Neural crest cell (in vitro differentiated cells): Measurements from ENCODE around the gene DPH7. TPM values are rescaled to one million over a fixed set of nuclear protein-coding genes. Genes with fewer than 3 reads are reported as not detected.
"Not testable (repeated sequence)": the region's sequence is repeated elsewhere in the genome, so short reads cannot be mapped to it uniquely, and the experiment has no call there.

Experiments
- DNase-seq: peaks from one replicate; pipeline ENCODE4 v3.0.0; 2021; ENCODE audit warnings: low read depth, mixed read lengths, low spot score
- H3K27ac Mint-ChIP-seq: one replicate; pipeline ENCODE4 v1.8.0; 2021; ENCODE audit warnings: mild to moderate bottlenecking, mixed read lengths; ENCODE audit not compliant: unreplicated experiment
- H3K27me3 Mint-ChIP-seq: 2 replicates; pipeline ENCODE4 v1.8.0; 2021; ENCODE audit warnings: low read depth, mild to moderate bottlenecking, mixed read lengths
- H3K36me3 Mint-ChIP-seq: 2 replicates; pipeline ENCODE4 v1.8.0; 2021; ENCODE audit warnings: low read depth, mild to moderate bottlenecking, mixed read lengths
- H3K4me1 Mint-ChIP-seq: 2 replicates; pipeline ENCODE4 v1.8.0; 2021; ENCODE audit warnings: mixed read lengths
- H3K4me3 Mint-ChIP-seq: one replicate; pipeline ENCODE4 v1.8.0; 2021; ENCODE audit warnings: mild to moderate bottlenecking, mixed read lengths
- H3K9me3 Mint-ChIP-seq: 2 replicates; pipeline ENCODE4 v1.8.0; 2021; ENCODE audit warnings: mixed read lengths
- CTCF ChIP-seq: fragments of 200-600 bp; sonication (generic); conservative IDR thresholded peaks from 2 replicates; pipeline ENCODE4 v1.5.0; 2021; ENCODE audit warnings: antibody characterized with exemption, mild to moderate bottlenecking
- total RNA-seq: library from RNA; stranded (reverse); gene quantifications from 2 replicates; pipeline ENCODE4 v1.2.1, GENCODE V29; 2021

DPH7 gene
- total RNA-seq, 1 donor from 2014 or later = 63.0 TPM

DNA sequence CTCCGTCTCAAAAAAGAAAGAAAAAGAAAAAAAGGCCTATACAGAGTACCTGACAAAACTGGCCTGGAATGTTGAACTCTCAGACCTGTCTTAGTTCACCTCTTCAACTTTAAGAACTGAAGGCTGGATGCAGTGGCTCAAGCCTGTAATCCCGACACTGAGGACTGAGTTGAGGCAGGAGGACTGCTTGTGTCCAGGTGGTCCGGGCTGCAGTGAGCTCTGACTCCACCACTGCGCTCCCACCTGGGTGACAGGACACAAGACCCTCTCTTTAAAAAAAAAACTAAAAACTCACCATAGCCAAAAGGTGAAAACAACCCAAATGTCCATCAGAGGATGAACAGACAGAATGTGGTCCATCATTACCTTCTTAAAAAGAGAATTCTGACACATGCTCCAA is 20.6 kb downstream of the DPH7 start:
- H3K27me3 Mint-ChIP-seq = no peaks in the 10 kb centered on the region
- no peak overlapping the region for H3K4me3 Mint-ChIP-seq
- TF ChIP-seq CTCF = no peak
- no peak for DNase-seq
- no peak overlapping the region for H3K27ac Mint-ChIP-seq
- peaks cover 26% of the 10 kb centered on the region for H3K36me3 Mint-ChIP-seq
- no peaks in the 10 kb centered on the region for H3K4me1 Mint-ChIP-seq
- no peaks in the 10 kb centered on the region for H3K9me3 Mint-ChIP-seq

- Mint-ChIP-seq H3K4me1 (peaks cover 6% of the 10 kb centered on the region), H3K27ac (peak overlapping the region; percentile 81), H3K4me3 (peak overlapping the region; percentile 12), H3K9me3 (no peaks in the 10 kb centered on the region), H3K36me3 (peaks cover 18% of the 10 kb centered on the region), H3K27me3 (no peaks in the 10 kb centered on the region)
- no peak for DNase-seq
- TF ChIP-seq CTCF = no peak
These were observed 22.5 kb downstream of the DPH7 start for GRCh38 chr9:137556069-137556838.

- Mint-ChIP-seq H3K9me3 (no peaks in the 10 kb centered on the region), H3K4me1 (peaks cover 8% of the 10 kb centered on the region), H3K36me3 (peaks cover 14% of the 10 kb centered on the region), H3K27ac (no peak overlapping the region), H3K4me3 (peak overlapping the region; percentile 61), H3K27me3 (peaks cover 1% of the 10 kb centered on the region)
- TF ChIP-seq CTCF = no peak
- no peak for DNase-seq
These were observed 23.5 kb downstream of the DPH7 start for GRCh38 chr9:137555179-137555578.

DNA sequence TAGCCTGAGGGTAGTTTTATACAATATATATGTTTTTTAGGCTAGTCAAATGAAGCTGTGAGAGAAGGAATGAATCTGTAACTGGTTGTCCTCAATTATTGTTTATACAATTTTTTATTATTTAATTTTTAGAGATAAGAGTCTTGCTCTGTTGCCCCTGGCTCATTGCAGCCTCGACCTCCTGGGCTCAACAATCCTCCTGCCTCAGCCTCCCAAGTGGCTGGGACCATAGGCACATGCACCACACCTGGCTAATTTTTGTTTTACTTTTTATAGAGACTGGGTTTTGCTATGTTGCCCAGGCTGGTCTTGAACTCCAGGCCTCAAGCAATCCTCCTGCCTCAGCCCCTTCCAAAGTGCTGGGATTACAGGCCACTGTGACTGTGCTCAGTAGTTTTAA is 24.4 kb downstream of the DPH7 start:
- Mint-ChIP-seq H3K4me3 (peak overlapping the region; percentile 71), H3K36me3 (peaks cover 6% of the 10 kb centered on the region), H3K9me3 (no peaks in the 10 kb centered on the region), H3K27me3 (peaks cover 4% of the 10 kb centered on the region), H3K4me1 (peaks cover 14% of the 10 kb centered on the region), H3K27ac (no peak overlapping the region)
- TF ChIP-seq CTCF = no peak
- DNase-seq = no peak

GRCh38 chr9:137553654-137554053 is 25.1 kb downstream of the DPH7 start:
- H3K9me3 Mint-ChIP-seq, H3K27ac Mint-ChIP-seq, DNase-seq, H3K27me3 Mint-ChIP-seq, H3K36me3 Mint-ChIP-seq: not testable (repeated sequence)
- H3K4me1 Mint-ChIP-seq = peaks cover 14% of the 10 kb centered on the region
- H3K4me3 Mint-ChIP-seq = peak overlapping the region; percentile 52

GRCh38 chr9:137552022-137552768 is 26.5 kb downstream of the DPH7 start:
- H3K4me3 Mint-ChIP-seq = peak overlapping the region; percentile 91
- H3K27ac Mint-ChIP-seq = peak overlapping the region; percentile 27
- H3K4me1 Mint-ChIP-seq = peaks cover 14% of the 10 kb centered on the region

More at GRCh38 chr9:137552022-137552768, 26.5 kb downstream of the DPH7 start:
- Mint-ChIP-seq H3K9me3 (no peaks in the 10 kb centered on the region), H3K27me3 (peaks cover 4% of the 10 kb centered on the region), H3K36me3 (peaks cover 6% of the 10 kb centered on the region)
- TF ChIP-seq CTCF = no peak
- peak; percentile 23 for DNase-seq
